ENCODE data around the gene TLCD2. TPM values are rescaled to one million over a fixed set of nuclear protein-coding genes. Genes with fewer than 3 reads are reported as not detected.
A peak's percentile ranks its signal among the peaks of the same experiment; 100 is the strongest.

Gene TLCD2
- total RNA-seq, 1 experiment from 2014 or later: 1.5 TPM

- Histone ChIP-seq H3K79me2 (ENCODE audit: insufficient read depth, low read length) (no peaks in the 10 kb centered on the region), H3K18ac (ENCODE audit: insufficient read length, low read depth, low read length) (no peak overlapping the region), H3K9me3 (ENCODE audit: control insufficient read depth, low read depth, low read length) (no peaks in the 10 kb centered on the region), H4K8ac (replicated peaks; ENCODE audit: insufficient read length, low read depth, low read length) (no peak overlapping the region), H2BK5ac (ENCODE audit: insufficient read length, low read length) (no peak overlapping the region), H3K23me2 (ENCODE audit: insufficient read length, low read depth, low read length, poor library complexity, severe bottlenecking) (peaks cover 28% of the 10 kb centered on the region), H2AFZ (ENCODE audit: low read length) (no peak overlapping the region), H2BK20ac (ENCODE audit: low read depth, low read length, poor library complexity, severe bottlenecking) (no peak overlapping the region), H4K20me1 (ENCODE audit: control insufficient read depth, insufficient read depth, insufficient read length) (no peaks in the 10 kb centered on the region), H3K4me2 (ENCODE audit: insufficient read depth, insufficient read length, low read length) (peak overlapping the region; percentile 54), H3K9ac (ENCODE audit: extremely low read depth, insufficient read length, low read length) (no peak overlapping the region), H3K4me1 (ENCODE audit: insufficient read depth, low read length) (peaks cover 2% of the 10 kb centered on the region; the same call in 1 of the 2 replicates), H2BK120ac (ENCODE audit: low read depth, low read length, poor library complexity, severe bottlenecking) (no peak overlapping the region), H3K27me3 (ENCODE audit: insufficient read depth, low read length) (no peaks in the 10 kb centered on the region), H3K56ac (ENCODE audit: insufficient read length, low read depth, low read length) (no peak overlapping the region), H3K79me1 (ENCODE audit: insufficient read depth, low read depth, low read length, poor library complexity, severe bottlenecking) (no peaks in the 10 kb centered on the region), H2BK12ac (ENCODE audit: insufficient read length, low read depth, low read length) (no peak overlapping the region), H3T11ph (ENCODE audit: low read length) (no peak overlapping the region), H3K23ac (ENCODE audit: insufficient read length, low read depth, low read length) (no peak overlapping the region), H3K4ac (ENCODE audit: low read depth, low read length) (no peak overlapping the region), H4K91ac (ENCODE audit: insufficient read length, low read depth, low read length) (no peak overlapping the region), H3K14ac (ENCODE audit: insufficient read depth, low read length) (no peak overlapping the region), H3K27ac (ENCODE audit: insufficient read length, low read depth, low read length) (no peak overlapping the region), H2BK15ac (ENCODE audit: low read depth, low read length) (no peak overlapping the region), H2AK5ac (ENCODE audit: insufficient read length, low read length) (no peak overlapping the region), H4K5ac (ENCODE audit: insufficient read length, low read depth, low read length) (no peak overlapping the region)
- Mint-ChIP-seq H3K9me3 (no peaks in the 10 kb centered on the region; a peak in 1 of 5 replicates), H3K4me1 (peaks cover 27 to 33% of the 10 kb centered on the region in 2 experiments), H3K36me3 (ENCODE audit: insufficient read depth in 1 of 3, low read depth in 3 of 3) (peaks cover 0 to 13% (median 2%) of the 10 kb centered on the region in 3 experiments; a peak in 3 of 7 replicates), H3K4me3 (peak overlapping the region; percentile 72 to 88), H3K27me3 (ENCODE audit: low read depth) (peaks cover 4% of the 10 kb centered on the region), H3K27ac (no peak overlapping the region; a peak in 2 of 7 replicates)
- no peak for TF ChIP-seq CTCF (conservative IDR thresholded peaks at IDR 0.05)
- peak; percentile 63 for DNase-seq
- WGBS (ENCODE audit: extremely low coverage, insufficient read length, low lambda C conversion rate): no CpG with 5 or more reads among the region's 14 CpGs
Measured at GRCh38 chr17:1710807-1711553, 803 bp upstream of the TLCD2 start.

All from H9 (cell line).